Gastroesophageal sphincter (tissue), 3 donors: Measurements from ENCODE around the gene GPR78.

ENCODE experiments used
- CTCF ChIP-seq, 4 experiments: fragments of 200-600 bp in 2 of 4; fragments of 450-650 bp in 2 of 4; sonication (generic) in 1 of 4; IDR thresholded peaks; one replicate each; pipeline ENCODE4 v1.5.1; 2017 to 2019; ENCODE audit warnings: antibody characterized with exemption in 4 of 4, mild to moderate bottlenecking in 2 of 4, moderate library complexity in 2 of 4
- EP300 ChIP-seq: sonication (generic); formaldehyde crosslinking; IDR thresholded peaks from one replicate; pipeline ENCODE4 v1.6.1; 2017; ENCODE audit warnings: antibody characterized with exemption, mild to moderate bottlenecking
- POLR2A ChIP-seq, 2 donors: fragments of 450-650 bp; IDR thresholded peaks; one replicate each; pipeline ENCODE4 v1.6.1; 2017; ENCODE audit warnings: antibody characterized with exemption in 2 of 2, mild to moderate bottlenecking in 2 of 2, moderate library complexity in 1 of 2
- POLR2AphosphoS5 ChIP-seq: sonication (generic); formaldehyde crosslinking; IDR thresholded peaks from one replicate; pipeline ENCODE4 v1.6.1; 2017; ENCODE audit warnings: antibody characterized with exemption

- no peak for TF ChIP-seq CTCF (IDR thresholded peaks at IDR 0.05)
- no peak for TF ChIP-seq EP300
- TF ChIP-seq POLR2A (IDR thresholded peaks at IDR 0.05), result no peak
- TF ChIP-seq POLR2AphosphoS5, result no peak
Measured at GRCh38 chr4:8544282-8544681, 35.9 kb upstream of the GPR78 start.
